Spleen (tissue), 3 donors: ENCODE data around the gene PRODH2.

Source experiments
- POLR2A ChIP-seq, 3 donors: fragments of 450-650 bp; IDR thresholded peaks; one replicate each; pipeline ENCODE4 v1.5.1; 2017; ENCODE audit warnings: antibody characterized with exemption in 3 of 3, mild to moderate bottlenecking in 1 of 3
- POLR2AphosphoS5 ChIP-seq, 3 donors: sonication (generic); formaldehyde crosslinking; IDR thresholded peaks; one replicate each; pipeline ENCODE4 v1.5.1; 2017; ENCODE audit warnings: antibody characterized with exemption in 3 of 3

DNA sequence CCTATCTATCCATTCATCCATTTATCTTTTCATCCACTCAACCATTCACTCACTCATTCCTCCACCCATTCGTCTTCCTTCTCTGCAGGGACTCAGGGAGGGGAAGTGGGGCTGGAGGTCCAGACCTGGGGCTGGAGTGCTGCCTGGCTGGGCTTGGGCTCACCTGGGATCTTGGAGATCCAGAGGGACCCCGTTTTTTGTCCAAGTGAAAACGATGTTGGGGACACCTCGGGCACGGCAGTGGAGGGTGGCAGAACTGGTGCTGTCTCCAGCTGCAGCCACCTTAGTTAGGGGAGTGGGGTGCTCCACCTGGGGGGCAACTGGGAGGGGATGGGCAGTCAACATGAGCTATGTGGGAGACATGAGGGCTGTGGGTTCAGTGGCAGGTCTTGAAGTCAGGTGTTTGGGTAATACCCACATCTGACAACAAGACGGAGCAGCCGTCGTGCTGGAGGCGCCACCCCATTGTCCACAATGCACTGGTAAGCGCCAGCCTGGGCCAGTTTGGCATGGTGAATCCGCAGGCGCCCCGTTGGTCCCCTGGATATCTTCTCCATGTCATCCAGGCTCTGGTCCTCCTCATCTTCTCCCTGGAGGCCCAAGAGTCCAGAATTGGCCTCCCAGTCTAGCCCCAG lies 29.4 kb upstream of the PRODH2 start:
- no peak for TF ChIP-seq POLR2AphosphoS5 (IDR thresholded peaks at IDR 0.05)
- TF ChIP-seq POLR2A (IDR thresholded peaks at IDR 0.05) = no peak
